GM12878 (cell line): Measurements from ENCODE around the gene RANGAP1. TPM values are rescaled to one million over a fixed set of nuclear protein-coding genes. Genes with fewer than 3 reads are reported as not detected.

Experiments used
- ATAC-seq: fragments of 200-7000 bp; cut with Tn5 transposase; 3 replicates; pipeline ENCODE4 v1.9.1; 2020; ENCODE audit warnings: mild to moderate bottlenecking, moderate library complexity
- BruUV-seq: library from RNA; stranded (reverse); fragments of 400-500 nt; replicated peaks from 2 replicates; lab custom pipeline; 2021; lab: Mats Ljungman, UMichigan
- CTCF ChIA-PET: fragments of 300-600 bp; sonication (Branson Sonifier 250); formaldehyde crosslinking; extraction: SDS; loops from one replicate; lab custom pipeline; 2021; ENCODE audit warnings: inconsistent platforms; lab: Yijun Ruan, JAX
- POLR2A ChIA-PET: fragments of 350-600 bp; formaldehyde crosslinking; extraction: SDS; loops from one replicate; lab custom pipeline; 2021; ENCODE audit warnings: inconsistent platforms; lab: Charles Lee
- RAD21 ChIA-PET: fragments of 300-600 bp; sonication (Branson Sonifier 250); formaldehyde crosslinking; loops from one replicate; lab custom pipeline; 2023; ENCODE audit warnings: antibody characterized with exemption; ENCODE audit not compliant: unreplicated experiment; lab: Charles Lee
- SMC1A ChIA-PET: fragments of 300-600 bp; sonication (Branson Sonifier 250); formaldehyde crosslinking; loops from one replicate; lab custom pipeline; 2023; ENCODE audit not compliant: unreplicated experiment, uncharacterized antibody; lab: Charles Lee
- DNase-seq: peaks from one replicate; pipeline ENCODE4 v3.0.0-alpha.2; 2011; ENCODE audit warnings: low read depth, low spot score
- FAIRE-seq: peaks from 3 replicates; lab custom pipeline; 2011; peaks lifted over from hg19 to GRCh38; lab: Jason Lieb, UNC
- H2AFZ ChIP-seq: 2 replicates; pipeline ENCODE4 v1.6.0; 2011; ENCODE audit warnings: low read depth, low read length, control low read depth; ENCODE audit not compliant: control insufficient read depth
- H3K27ac ChIP-seq: 2 replicates; pipeline ENCODE4 v1.5.1; 2011; ENCODE audit warnings: control low read depth; ENCODE audit not compliant: control insufficient read depth, insufficient read depth
- H3K27me3 ChIP-seq, 2 experiments: replicated peaks in 1 of 2; 2 replicates each; pipeline versions ENCODE4 v1.6.0 to v1.6.1; 2011; ENCODE audit warnings: low read length in 1 of 2; ENCODE audit not compliant: control insufficient read depth in 2 of 2, insufficient read depth in 2 of 2
- H3K36me3 ChIP-seq, 2 experiments: 2 replicates each; pipeline ENCODE4 v1.5.1; 2011; ENCODE audit warnings: low read length in 1 of 2; ENCODE audit not compliant: control insufficient read depth in 2 of 2, insufficient read depth in 2 of 2
- H3K4me1 ChIP-seq: 2 replicates; pipeline ENCODE4 v1.6.1; 2011; ENCODE audit warnings: mild to moderate bottlenecking, low read length, moderate library complexity, mixed read lengths; ENCODE audit not compliant: control insufficient read depth, insufficient read depth
- H3K4me2 ChIP-seq: 2 replicates; pipeline ENCODE4 v1.6.0; 2011; ENCODE audit warnings: control low read depth; ENCODE audit not compliant: control insufficient read depth, insufficient read depth
- H3K4me3 ChIP-seq: fragments of 200-600 bp; sonication (generic); 2 replicates; pipeline ENCODE4 v1.5.1; 2016
- H3K79me2 ChIP-seq: 2 replicates; pipeline ENCODE4 v1.6.0; 2011; ENCODE audit warnings: low read length; ENCODE audit not compliant: control insufficient read depth, insufficient read depth
- H3K9ac ChIP-seq: 2 replicates; pipeline ENCODE4 v1.8.0; 2011; ENCODE audit warnings: low read length, control low read depth, mixed read lengths; ENCODE audit not compliant: control insufficient read depth, insufficient read depth
- H3K9me3 ChIP-seq: replicated peaks from 3 replicates; pipeline ENCODE4 v1.5.1; 2011; ENCODE audit warnings: mild to moderate bottlenecking, low read length; ENCODE audit not compliant: control insufficient read depth, insufficient read depth
- H4K20me1 ChIP-seq: 2 replicates; pipeline ENCODE4 v1.6.0; 2011; ENCODE audit not compliant: control insufficient read depth, insufficient read depth
- EED ChIP-seq: sonication (generic); IDR thresholded peaks from 2 replicates; pipeline ENCODE4 v1.6.1; 2016; ENCODE audit warnings: antibody characterized with exemption, low read depth
- MTA2 ChIP-seq: fragments of 450-650 bp; IDR thresholded peaks from 2 replicates; pipeline ENCODE4 v1.6.1; 2016; ENCODE audit warnings: low read depth, mild to moderate bottlenecking, moderate library complexity
- POU2F2 ChIP-seq: IDR thresholded peaks from 3 replicates; pipeline ENCODE4 v1.6.1; 2011; ENCODE audit warnings: low read depth, mild to moderate bottlenecking, low read length, borderline replicate concordance
- RFX5 ChIP-seq: IDR thresholded peaks from 2 replicates; pipeline ENCODE4 v1.6.1; 2011; ENCODE audit warnings: low read depth, low read length, improper control_type of control experiment
- SP1 ChIP-seq: IDR thresholded peaks from one replicate; pipeline ENCODE4 v1.6.1; 2011; ENCODE audit warnings: low read depth, low read length
- SPI1 ChIP-seq: IDR thresholded peaks from 2 replicates; pipeline ENCODE4 v1.6.1; 2011; ENCODE audit warnings: low read depth, mild to moderate bottlenecking, low read length, moderate library complexity, borderline replicate concordance; ENCODE audit not compliant: insufficient read depth
- WGBS: methylation state at CpG from one replicate; pipeline ENCODE4 v1.1.6; 2016; ENCODE audit warnings: low lambda C conversion rate; ENCODE audit not compliant: insufficient replicate concordance, insufficient coverage; ENCODE audit errors: missing lambda C conversion rate; 5-methylcytosine and 5-hydroxymethylcytosine counted together
- in situ Hi-C: fragments of 300-500 bp; cut with MboI; formaldehyde crosslinking; loops from 9 replicates; pipeline ENCODE4 v1.14.3; 2018; ENCODE audit warnings: mixed read lengths
- intact Hi-C: fragments of 100-400 bp; cut with micrococcal nuclease; formaldehyde crosslinking; loops from one replicate; pipeline ENCODE4 v1.14.2; 2022; ENCODE audit not compliant: unreplicated experiment
- polyA plus RNA-seq, 11 experiments: library from polyadenylated mRNA; depleted of rRNA in 4 of 11; unstranded in 6 of 11; stranded (reverse) in 5 of 11; fragments of >200 nt; fragmentation: Nextera tagmentation in 4 of 11; fragmentation: Illumina TruSeq in 1 of 11; extraction: Ambion mirVana in 4 of 11; extraction: Trizol in 1 of 11; gene quantifications; 1 replicate in 1 of 11; 2 replicates in 10 of 11; pipeline versions ENCODE4 v1.2.1 to v1.2.3, GENCODE V29; 2011 to 2016; ENCODE audit warnings: inconsistent platforms in 2 of 11, missing spikeins in 2 of 11, low read depth in 1 of 11
- total RNA-seq, 4 experiments: library from RNA; depleted of rRNA in 3 of 4; stranded (reverse); fragments of >200 nt in 3 of 4; fragmentation: Illumina TruSeq in 1 of 4; extraction: Trizol in 1 of 4; gene quantifications; 2 replicates each; pipeline versions ENCODE4 v1.2.1 to v1.2.3, GENCODE V29; 2013 to 2021
- TF ChIP-seq, protein P1 (sequence below): fragments of 450-650 bp; IDR thresholded peaks from 2 replicates; pipeline ENCODE4 v1.6.1; 2017; ENCODE audit warnings: mild to moderate bottlenecking, low read depth, inconsistent platforms; ENCODE audit not compliant: poor library complexity, severe bottlenecking
- TF ChIP-seq, protein P2 (sequence below): IDR thresholded peaks from 2 replicates; pipeline ENCODE4 v1.6.1; 2012; ENCODE audit warnings: mild to moderate bottlenecking, low read depth, low read length
- TF ChIP-seq, protein P3 (sequence below): IDR thresholded peaks from 2 replicates; pipeline ENCODE4 v1.6.1; 2012; ENCODE audit warnings: improper control_type of control experiment, low read depth, low read length; ENCODE audit not compliant: insufficient replicate concordance

Gene RANGAP1
- total and polyA plus RNA-seq, 10 of the 15 experiments (the other 5 are each of a cell fraction or from before 2014, with no cell fraction given) = 2.5 to 109 (median 60.2) TPM

DNA sequence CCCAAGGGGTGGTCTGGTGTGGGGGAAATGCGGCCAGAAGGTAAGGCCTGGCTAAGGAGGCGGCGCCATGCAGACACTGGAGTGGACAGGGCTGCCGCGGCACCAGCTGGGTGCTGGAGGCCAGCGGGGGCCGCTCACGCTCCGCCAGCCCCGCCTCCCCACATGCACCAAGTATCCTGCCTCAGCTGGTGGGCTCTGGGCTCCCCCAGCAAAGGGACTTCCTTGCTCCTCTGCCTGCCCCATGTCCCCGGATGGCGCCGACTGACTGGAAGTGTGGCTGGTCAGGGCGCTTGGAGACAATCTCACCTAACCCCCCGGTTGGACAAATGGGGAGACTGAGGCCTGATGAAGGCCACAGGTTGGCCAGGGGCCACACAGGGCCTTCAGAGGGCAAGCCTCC lies 37.7 kb downstream of the RANGAP1 start:
- POLR2A ChIA-PET = no interaction called here
- H3K36me3 ChIP-seq = peaks cover 9 to 55% of the 10 kb centered on the region in 2 experiments
- TF ChIP-seq, protein P1, sequence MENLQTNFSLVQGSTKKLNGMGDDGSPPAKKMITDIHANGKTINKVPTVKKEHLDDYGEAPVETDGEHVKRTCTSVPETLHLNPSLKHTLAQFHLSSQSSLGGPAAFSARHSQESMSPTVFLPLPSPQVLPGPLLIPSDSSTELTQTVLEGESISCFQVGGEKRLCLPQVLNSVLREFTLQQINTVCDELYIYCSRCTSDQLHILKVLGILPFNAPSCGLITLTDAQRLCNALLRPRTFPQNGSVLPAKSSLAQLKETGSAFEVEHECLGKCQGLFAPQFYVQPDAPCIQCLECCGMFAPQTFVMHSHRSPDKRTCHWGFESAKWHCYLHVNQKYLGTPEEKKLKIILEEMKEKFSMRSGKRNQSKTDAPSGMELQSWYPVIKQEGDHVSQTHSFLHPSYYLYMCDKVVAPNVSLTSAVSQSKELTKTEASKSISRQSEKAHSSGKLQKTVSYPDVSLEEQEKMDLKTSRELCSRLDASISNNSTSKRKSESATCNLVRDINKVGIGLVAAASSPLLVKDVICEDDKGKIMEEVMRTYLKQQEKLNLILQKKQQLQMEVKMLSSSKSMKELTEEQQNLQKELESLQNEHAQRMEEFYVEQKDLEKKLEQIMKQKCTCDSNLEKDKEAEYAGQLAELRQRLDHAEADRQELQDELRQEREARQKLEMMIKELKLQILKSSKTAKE = no peak
- no peak for TF ChIP-seq RFX5
- TF ChIP-seq SPI1 = no peak
- TF ChIP-seq EED = no peak
- no peak for TF ChIP-seq SP1
- no peak for TF ChIP-seq POU2F2
- TF ChIP-seq, protein P2, sequence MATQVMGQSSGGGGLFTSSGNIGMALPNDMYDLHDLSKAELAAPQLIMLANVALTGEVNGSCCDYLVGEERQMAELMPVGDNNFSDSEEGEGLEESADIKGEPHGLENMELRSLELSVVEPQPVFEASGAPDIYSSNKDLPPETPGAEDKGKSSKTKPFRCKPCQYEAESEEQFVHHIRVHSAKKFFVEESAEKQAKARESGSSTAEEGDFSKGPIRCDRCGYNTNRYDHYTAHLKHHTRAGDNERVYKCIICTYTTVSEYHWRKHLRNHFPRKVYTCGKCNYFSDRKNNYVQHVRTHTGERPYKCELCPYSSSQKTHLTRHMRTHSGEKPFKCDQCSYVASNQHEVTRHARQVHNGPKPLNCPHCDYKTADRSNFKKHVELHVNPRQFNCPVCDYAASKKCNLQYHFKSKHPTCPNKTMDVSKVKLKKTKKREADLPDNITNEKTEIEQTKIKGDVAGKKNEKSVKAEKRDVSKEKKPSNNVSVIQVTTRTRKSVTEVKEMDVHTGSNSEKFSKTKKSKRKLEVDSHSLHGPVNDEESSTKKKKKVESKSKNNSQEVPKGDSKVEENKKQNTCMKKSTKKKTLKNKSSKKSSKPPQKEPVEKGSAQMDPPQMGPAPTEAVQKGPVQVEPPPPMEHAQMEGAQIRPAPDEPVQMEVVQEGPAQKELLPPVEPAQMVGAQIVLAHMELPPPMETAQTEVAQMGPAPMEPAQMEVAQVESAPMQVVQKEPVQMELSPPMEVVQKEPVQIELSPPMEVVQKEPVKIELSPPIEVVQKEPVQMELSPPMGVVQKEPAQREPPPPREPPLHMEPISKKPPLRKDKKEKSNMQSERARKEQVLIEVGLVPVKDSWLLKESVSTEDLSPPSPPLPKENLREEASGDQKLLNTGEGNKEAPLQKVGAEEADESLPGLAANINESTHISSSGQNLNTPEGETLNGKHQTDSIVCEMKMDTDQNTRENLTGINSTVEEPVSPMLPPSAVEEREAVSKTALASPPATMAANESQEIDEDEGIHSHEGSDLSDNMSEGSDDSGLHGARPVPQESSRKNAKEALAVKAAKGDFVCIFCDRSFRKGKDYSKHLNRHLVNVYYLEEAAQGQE = no peak
- TF ChIP-seq, protein P3, sequence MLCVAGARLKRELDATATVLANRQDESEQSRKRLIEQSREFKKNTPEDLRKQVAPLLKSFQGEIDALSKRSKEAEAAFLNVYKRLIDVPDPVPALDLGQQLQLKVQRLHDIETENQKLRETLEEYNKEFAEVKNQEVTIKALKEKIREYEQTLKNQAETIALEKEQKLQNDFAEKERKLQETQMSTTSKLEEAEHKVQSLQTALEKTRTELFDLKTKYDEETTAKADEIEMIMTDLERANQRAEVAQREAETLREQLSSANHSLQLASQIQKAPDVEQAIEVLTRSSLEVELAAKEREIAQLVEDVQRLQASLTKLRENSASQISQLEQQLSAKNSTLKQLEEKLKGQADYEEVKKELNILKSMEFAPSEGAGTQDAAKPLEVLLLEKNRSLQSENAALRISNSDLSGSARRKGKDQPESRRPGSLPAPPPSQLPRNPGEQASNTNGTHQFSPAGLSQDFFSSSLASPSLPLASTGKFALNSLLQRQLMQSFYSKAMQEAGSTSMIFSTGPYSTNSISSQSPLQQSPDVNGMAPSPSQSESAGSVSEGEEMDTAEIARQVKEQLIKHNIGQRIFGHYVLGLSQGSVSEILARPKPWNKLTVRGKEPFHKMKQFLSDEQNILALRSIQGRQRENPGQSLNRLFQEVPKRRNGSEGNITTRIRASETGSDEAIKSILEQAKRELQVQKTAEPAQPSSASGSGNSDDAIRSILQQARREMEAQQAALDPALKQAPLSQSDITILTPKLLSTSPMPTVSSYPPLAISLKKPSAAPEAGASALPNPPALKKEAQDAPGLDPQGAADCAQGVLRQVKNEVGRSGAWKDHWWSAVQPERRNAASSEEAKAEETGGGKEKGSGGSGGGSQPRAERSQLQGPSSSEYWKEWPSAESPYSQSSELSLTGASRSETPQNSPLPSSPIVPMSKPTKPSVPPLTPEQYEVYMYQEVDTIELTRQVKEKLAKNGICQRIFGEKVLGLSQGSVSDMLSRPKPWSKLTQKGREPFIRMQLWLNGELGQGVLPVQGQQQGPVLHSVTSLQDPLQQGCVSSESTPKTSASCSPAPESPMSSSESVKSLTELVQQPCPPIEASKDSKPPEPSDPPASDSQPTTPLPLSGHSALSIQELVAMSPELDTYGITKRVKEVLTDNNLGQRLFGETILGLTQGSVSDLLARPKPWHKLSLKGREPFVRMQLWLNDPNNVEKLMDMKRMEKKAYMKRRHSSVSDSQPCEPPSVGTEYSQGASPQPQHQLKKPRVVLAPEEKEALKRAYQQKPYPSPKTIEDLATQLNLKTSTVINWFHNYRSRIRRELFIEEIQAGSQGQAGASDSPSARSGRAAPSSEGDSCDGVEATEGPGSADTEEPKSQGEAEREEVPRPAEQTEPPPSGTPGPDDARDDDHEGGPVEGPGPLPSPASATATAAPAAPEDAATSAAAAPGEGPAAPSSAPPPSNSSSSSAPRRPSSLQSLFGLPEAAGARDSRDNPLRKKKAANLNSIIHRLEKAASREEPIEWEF = no peak
- TF ChIP-seq MTA2 = no peak

More for the DNA sequence above, 37.7 kb downstream of the RANGAP1 start:
- ChIA-PET CTCF (no interaction called here), SMC1A (interaction anchor here (0.6 to 1.4 kb wide), 2 partner anchors 206 to 326 kb away, joined by 3 read pairs; no protein-coding TSS in a partner anchor), RAD21 (interaction anchor here (1.3 kb wide), 1 partner anchor 326 kb away, joined by 3 read pairs; no protein-coding TSS in a partner anchor)
- Histone ChIP-seq H4K20me1 (no peaks in the 10 kb centered on the region), H3K4me2 (no peak overlapping the region), H3K27ac (no peak overlapping the region), H3K4me3 (no peak overlapping the region), H3K4me1 (no peaks in the 10 kb centered on the region), H3K9me3 (no peaks in the 10 kb centered on the region), H3K9ac (no peak overlapping the region), H3K27me3 (no peaks in the 10 kb centered on the region), H3K79me2 (no peaks in the 10 kb centered on the region), H2AFZ (no peak overlapping the region)
- WGBS = 98% methylated on average over 15 of the region's 15 CpGs
- in situ Hi-C loops (no loop called here), intact Hi-C loops (no loop called here)
- BruUV-seq = no TSS peak
- FAIRE-seq = no peak
- no peak for DNase-seq
- ATAC-seq = no peak
